ENCODE data around the gene NTF3. TPM values are rescaled to one million over a fixed set of nuclear protein-coding genes. Genes with fewer than 3 reads are reported as not detected.

NTF3 gene
- polyA plus RNA-seq, 1 of the 3 experiments (the other 2 are of a cell fraction): not detected

DNA sequence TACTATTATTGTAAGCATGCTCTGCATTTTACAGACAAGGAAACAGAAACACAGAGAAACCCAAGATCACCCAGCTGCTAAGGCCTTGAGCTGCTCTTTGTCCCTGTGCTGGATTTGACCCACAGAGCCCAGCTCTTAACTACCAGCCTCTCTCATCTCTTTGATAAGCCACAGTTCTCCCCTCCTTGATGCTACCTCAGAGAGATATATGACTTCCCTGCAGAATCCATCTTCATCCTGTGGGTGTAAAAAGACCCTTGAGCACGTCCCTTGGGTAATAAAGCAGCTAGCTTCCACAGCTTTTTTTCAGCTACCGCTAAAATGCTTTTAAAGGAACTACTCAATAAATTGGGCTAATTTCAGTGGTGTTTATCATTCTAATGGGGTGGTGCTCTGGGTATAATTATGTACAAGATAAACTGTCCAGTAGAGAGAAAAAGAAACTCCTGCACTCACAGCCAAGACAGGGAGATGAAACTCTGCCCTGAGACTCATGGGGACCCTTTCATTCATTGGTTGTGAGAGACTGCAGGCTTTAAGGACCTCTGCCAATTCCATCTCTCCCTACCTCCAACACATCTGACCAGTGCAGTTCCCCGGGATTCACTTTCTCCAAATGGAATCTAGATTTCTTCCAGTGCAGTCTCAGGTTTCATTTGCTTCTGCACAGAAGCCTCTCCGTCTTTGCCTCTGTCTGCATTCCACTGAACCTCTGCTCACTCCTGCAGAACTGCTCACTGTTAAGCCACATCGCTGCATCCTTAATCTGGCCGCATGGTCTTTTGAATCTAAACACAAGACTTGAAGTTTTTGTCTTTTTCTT lies 24.7 kb upstream of the NTF3 start:
- no peak overlapping the region for H3K27ac ChIP-seq (ENCODE audit: low read depth in 2 of 2, low read length in 1 of 2)
- no peak overlapping the region for H2AFZ ChIP-seq (ENCODE audit: low read depth)
- H3F3A ChIP-seq (replicated peaks; ENCODE audit: insufficient read depth): no peaks in the 10 kb centered on the region
- H3K9me2 ChIP-seq: no peaks in the 10 kb centered on the region
- POLR2A ChIA-PET: no interaction called here
- no peaks in the 10 kb centered on the region for H3K36me3 ChIP-seq (replicated peaks in 1 of 2; ENCODE audit: control insufficient read depth in 1 of 2, insufficient read depth in 2 of 2, low read length in 1 of 2)
- H3K9me3 ChIP-seq: no peaks in the 10 kb centered on the region
- no peak for DNase-seq
- H3K4me1 ChIP-seq (ENCODE audit: control insufficient read depth in 1 of 2, insufficient read depth in 2 of 2, low read depth in 1 of 2, low read length in 1 of 2): no peaks in the 10 kb centered on the region
- no peaks in the 10 kb centered on the region for H3K79me2 ChIP-seq (ENCODE audit: insufficient read depth)
- H3K4me2 ChIP-seq: no peak overlapping the region
- CTCF ChIA-PET: no interaction called here
- H3K4me3 ChIP-seq (ENCODE audit: low read depth in 2 of 2, low read length in 1 of 2): no peak overlapping the region
- TF ChIP-seq NFIC (IDR thresholded peaks at IDR 0.05; ENCODE audit: borderline replicate concordance): no peak
- TF ChIP-seq, protein P1, sequence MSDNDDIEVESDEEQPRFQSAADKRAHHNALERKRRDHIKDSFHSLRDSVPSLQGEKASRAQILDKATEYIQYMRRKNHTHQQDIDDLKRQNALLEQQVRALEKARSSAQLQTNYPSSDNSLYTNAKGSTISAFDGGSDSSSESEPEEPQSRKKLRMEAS (IDR thresholded peaks at IDR 0.05; ENCODE audit: low read depth): no peak
- no peak for TF ChIP-seq FOXJ3 (CRISPR knock-in tag; IDR thresholded peaks at IDR 0.05)
- no peak for TF ChIP-seq SIN3A (IDR thresholded peaks at IDR 0.05; ENCODE audit: borderline replicate concordance, low read depth, low read length)
- no peak for TF ChIP-seq TCF12 (IDR thresholded peaks at IDR 0.05)
- no peak for TF ChIP-seq TEAD4 (IDR thresholded peaks at IDR 0.05; ENCODE audit: borderline replicate concordance, insufficient read depth)
- TF ChIP-seq, protein P2, sequence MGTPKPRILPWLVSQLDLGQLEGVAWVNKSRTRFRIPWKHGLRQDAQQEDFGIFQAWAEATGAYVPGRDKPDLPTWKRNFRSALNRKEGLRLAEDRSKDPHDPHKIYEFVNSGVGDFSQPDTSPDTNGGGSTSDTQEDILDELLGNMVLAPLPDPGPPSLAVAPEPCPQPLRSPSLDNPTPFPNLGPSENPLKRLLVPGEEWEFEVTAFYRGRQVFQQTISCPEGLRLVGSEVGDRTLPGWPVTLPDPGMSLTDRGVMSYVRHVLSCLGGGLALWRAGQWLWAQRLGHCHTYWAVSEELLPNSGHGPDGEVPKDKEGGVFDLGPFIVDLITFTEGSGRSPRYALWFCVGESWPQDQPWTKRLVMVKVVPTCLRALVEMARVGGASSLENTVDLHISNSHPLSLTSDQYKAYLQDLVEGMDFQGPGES (IDR thresholded peaks at IDR 0.05; ENCODE audit: low read depth, low read length): no peak
- TF ChIP-seq, protein P3, sequence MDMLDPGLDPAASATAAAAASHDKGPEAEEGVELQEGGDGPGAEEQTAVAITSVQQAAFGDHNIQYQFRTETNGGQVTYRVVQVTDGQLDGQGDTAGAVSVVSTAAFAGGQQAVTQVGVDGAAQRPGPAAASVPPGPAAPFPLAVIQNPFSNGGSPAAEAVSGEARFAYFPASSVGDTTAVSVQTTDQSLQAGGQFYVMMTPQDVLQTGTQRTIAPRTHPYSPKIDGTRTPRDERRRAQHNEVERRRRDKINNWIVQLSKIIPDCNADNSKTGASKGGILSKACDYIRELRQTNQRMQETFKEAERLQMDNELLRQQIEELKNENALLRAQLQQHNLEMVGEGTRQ (IDR thresholded peaks at IDR 0.05; ENCODE audit: borderline replicate concordance, low read depth, low read length): no peak
- TF ChIP-seq YY1 (IDR thresholded peaks at IDR 0.05; ENCODE audit: low read depth): no peak
- TF ChIP-seq SMC3 (IDR thresholded peaks at IDR 0.05; ENCODE audit: low read depth, low read length): no peak
- TF ChIP-seq RCOR1 (IDR thresholded peaks at IDR 0.05; ENCODE audit: low read length): no peak
- H3K27me3 ChIP-seq (ENCODE audit: insufficient read depth): no peaks in the 10 kb centered on the region
- 46% methylated on average over 6 of the region's 6 CpGs for WGBS (ENCODE audit: low lambda C conversion rate)
- no peaks in the 10 kb centered on the region for H4K20me1 ChIP-seq (ENCODE audit: insufficient read depth)
- no peak overlapping the region for H3K9ac ChIP-seq

DNA sequence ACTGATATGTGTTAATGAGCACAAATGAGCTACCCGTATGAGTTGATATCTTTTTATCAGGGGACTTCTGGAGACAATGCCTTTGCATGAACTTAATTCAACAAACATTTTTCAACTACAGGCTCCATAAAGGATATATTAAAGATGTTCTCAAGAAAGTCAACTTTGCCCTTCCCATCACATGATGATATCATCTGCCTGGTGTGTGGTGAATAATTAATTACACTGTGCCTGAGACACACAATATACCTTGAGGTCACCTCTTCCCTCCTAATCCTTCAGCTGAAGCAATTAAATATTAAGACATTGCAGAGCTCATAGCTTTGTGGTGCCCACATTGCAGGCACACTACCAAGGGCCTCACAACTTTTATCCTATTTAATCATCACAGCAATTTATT lies 22.3 kb upstream of the NTF3 start:
- peaks cover 6% of the 10 kb centered on the region for H3F3A ChIP-seq (replicated peaks; ENCODE audit: insufficient read depth)
- H3K9me2 ChIP-seq: no peaks in the 10 kb centered on the region
- ChIA-PET CTCF (interaction anchor here (0.9 kb wide), 1 partner anchor 11 kb away, joined by 3 read pairs; no protein-coding TSS in a partner anchor), POLR2A (no interaction called here)
- H2AFZ ChIP-seq (ENCODE audit: low read depth): no peak overlapping the region
- H4K20me1 ChIP-seq (ENCODE audit: insufficient read depth): no peaks in the 10 kb centered on the region
- 6% methylated on average over 1 of the region's 1 CpG for WGBS (ENCODE audit: low lambda C conversion rate)
- no peaks in the 10 kb centered on the region for H3K27me3 ChIP-seq (ENCODE audit: insufficient read depth)
- H3K9me3 ChIP-seq: 0 out of 2 replicates have a peak, but pooled peaks cover 3% of the 10 kb centered on the region
- no peak overlapping the region for H3K4me2 ChIP-seq
- H3K27ac ChIP-seq (ENCODE audit: low read depth in 2 of 2, low read length in 1 of 2): no peak overlapping the region
- H3K36me3 ChIP-seq (replicated peaks in 1 of 2; ENCODE audit: control insufficient read depth in 1 of 2, insufficient read depth in 2 of 2, low read length in 1 of 2): no peaks in the 10 kb centered on the region
- no peak for DNase-seq
- H3K9ac ChIP-seq: no peak overlapping the region
- no peak overlapping the region for H3K4me3 ChIP-seq (ENCODE audit: low read depth in 2 of 2, low read length in 1 of 2)
- no peaks in the 10 kb centered on the region for H3K4me1 ChIP-seq (ENCODE audit: control insufficient read depth in 1 of 2, insufficient read depth in 2 of 2, low read depth in 1 of 2, low read length in 1 of 2)
- H3K79me2 ChIP-seq (ENCODE audit: insufficient read depth): no peaks in the 10 kb centered on the region
- TF ChIP-seq, protein P4, sequence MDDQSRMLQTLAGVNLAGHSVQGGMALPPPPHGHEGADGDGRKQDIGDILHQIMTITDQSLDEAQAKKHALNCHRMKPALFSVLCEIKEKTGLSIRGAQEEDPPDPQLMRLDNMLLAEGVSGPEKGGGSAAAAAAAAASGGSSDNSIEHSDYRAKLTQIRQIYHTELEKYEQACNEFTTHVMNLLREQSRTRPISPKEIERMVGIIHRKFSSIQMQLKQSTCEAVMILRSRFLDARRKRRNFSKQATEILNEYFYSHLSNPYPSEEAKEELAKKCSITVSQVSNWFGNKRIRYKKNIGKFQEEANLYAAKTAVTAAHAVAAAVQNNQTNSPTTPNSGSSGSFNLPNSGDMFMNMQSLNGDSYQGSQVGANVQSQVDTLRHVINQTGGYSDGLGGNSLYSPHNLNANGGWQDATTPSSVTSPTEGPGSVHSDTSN (IDR thresholded peaks at IDR 0.05): no peak
- no peak for TF ChIP-seq FOSL2 (IDR thresholded peaks at IDR 0.05; ENCODE audit: borderline replicate concordance, low read depth)
- no peak for TF ChIP-seq TCF12 (IDR thresholded peaks at IDR 0.05)
- TF ChIP-seq, protein P5, sequence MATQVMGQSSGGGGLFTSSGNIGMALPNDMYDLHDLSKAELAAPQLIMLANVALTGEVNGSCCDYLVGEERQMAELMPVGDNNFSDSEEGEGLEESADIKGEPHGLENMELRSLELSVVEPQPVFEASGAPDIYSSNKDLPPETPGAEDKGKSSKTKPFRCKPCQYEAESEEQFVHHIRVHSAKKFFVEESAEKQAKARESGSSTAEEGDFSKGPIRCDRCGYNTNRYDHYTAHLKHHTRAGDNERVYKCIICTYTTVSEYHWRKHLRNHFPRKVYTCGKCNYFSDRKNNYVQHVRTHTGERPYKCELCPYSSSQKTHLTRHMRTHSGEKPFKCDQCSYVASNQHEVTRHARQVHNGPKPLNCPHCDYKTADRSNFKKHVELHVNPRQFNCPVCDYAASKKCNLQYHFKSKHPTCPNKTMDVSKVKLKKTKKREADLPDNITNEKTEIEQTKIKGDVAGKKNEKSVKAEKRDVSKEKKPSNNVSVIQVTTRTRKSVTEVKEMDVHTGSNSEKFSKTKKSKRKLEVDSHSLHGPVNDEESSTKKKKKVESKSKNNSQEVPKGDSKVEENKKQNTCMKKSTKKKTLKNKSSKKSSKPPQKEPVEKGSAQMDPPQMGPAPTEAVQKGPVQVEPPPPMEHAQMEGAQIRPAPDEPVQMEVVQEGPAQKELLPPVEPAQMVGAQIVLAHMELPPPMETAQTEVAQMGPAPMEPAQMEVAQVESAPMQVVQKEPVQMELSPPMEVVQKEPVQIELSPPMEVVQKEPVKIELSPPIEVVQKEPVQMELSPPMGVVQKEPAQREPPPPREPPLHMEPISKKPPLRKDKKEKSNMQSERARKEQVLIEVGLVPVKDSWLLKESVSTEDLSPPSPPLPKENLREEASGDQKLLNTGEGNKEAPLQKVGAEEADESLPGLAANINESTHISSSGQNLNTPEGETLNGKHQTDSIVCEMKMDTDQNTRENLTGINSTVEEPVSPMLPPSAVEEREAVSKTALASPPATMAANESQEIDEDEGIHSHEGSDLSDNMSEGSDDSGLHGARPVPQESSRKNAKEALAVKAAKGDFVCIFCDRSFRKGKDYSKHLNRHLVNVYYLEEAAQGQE (IDR thresholded peaks at IDR 0.05; ENCODE audit: low read depth, low read length): no peak
- no peak for TF ChIP-seq RXRA (IDR thresholded peaks at IDR 0.05; ENCODE audit: borderline replicate concordance, low read depth)
- TF ChIP-seq, protein P1 (IDR thresholded peaks at IDR 0.05; ENCODE audit: low read depth): no peak
- TF ChIP-seq, protein P2 (IDR thresholded peaks at IDR 0.05; ENCODE audit: low read depth, low read length): no peak
- no peak for TF ChIP-seq FOXM1 (IDR thresholded peaks at IDR 0.05; ENCODE audit: low read depth)
- TF ChIP-seq EP300 (IDR thresholded peaks at IDR 0.05; ENCODE audit: borderline replicate concordance in 1 of 2, low read depth in 1 of 2, low read length in 1 of 2): no peak
- TF ChIP-seq YY1 (IDR thresholded peaks at IDR 0.05; ENCODE audit: low read depth): no peak
- TF ChIP-seq SIN3A (IDR thresholded peaks at IDR 0.05; ENCODE audit: borderline replicate concordance, low read depth, low read length): no peak
